Nasal cavity respiratory epithelium epithelial cell of viscerocranial mucosa (primary cell): ENCODE data around the gene KCNE1. TPM values are rescaled to one million over a fixed set of nuclear protein-coding genes. Genes with fewer than 3 reads are reported as not detected.

Experiments
- total RNA-seq: library from RNA; depleted of rRNA; stranded (reverse); fragments of >200 nt; gene quantifications from 2 replicates; pipeline ENCODE4 v1.2.3, GENCODE V29; 2014

KCNE1 gene
- total RNA-seq, result 0.34 and 0.71 TPM in 2 replicates

DNA sequence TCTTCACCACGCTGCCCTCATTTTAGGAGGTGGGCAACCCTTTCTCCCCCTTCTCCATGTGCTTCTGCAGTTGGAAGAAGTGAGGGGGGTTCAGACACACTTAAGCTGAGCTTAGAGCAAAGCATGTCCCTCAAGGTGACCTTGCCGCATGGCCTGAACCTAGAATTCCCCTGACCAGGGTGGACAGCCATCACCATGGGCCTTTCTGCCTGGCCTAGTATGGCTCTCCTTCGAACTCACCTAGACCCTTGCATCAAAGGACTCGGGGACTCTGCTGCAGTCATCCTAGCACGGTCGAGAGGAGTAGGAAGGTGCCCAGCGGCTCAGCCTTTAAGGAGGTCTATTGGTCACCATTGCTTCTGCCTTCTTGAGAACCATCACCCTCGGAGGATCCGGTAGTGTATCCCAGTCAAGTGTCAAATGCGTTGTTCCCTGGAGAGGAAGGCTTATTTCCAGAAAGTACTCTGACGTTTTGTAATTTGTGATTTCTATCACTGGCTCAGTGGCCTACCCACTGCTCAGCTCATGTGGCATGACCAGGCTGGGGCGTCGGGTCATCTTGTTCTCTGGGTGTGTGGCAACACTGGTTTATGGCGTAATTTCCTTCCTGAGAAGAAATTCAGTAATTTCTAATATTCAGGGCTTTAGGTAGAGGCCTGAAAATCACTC is at the start of gene KCNE1:
Gene KCNE1, minus strand, starts transcription at position 424 of the 669 bp plus-strand sequence. CDS start 62,576 bp downstream, outside the sequence.

DNA sequence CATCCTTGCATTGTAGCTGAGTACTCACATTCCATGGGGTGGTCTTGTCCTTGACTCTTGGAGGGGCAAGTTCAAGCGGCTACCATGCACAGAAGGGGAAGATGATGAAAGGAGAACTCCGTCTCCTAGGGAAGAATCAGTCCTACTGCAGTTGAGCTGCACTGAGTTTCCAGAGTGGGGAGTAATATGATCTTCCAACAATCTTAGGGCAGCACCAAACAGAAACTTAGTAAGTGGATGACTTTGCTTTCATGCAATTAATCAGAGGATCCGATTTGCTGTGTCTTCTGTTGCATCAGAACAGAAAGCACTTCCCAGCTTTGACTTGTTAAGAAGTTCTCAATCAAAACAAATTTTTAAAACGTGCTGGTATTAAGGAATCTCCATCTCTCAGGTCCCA is 88.2 kb downstream of the KCNE1 start, which contains the start of gene SMIM34:
Gene SMIM34, minus strand, starts transcription at position 147 of the 400 bp plus-strand sequence. Its CDS starts 112 bp downstream, at position 35.

Other genes with a start within 250 kb of the KCNE1 start
- gene KCNE2, start 148.2 kb downstream of the KCNE1 start, total RNA-seq, result not detected in 2 replicates
- gene SMIM11, start 136.7 kb downstream of the KCNE1 start, total RNA-seq, result 4.0 and 7.2 TPM in 2 replicates
- 0.14 and 2.4 TPM in 2 replicates for gene SMIM34, start 88.3 kb downstream of the KCNE1 start, total RNA-seq
- gene RCAN1, start 102.9 kb upstream of the KCNE1 start, total RNA-seq, result 44.4 and 96.4 TPM in 2 replicates
- under 0.01 and 0.71 TPM in 2 replicates for gene CLIC6, start 156.8 kb upstream of the KCNE1 start, total RNA-seq